ENCODE data around the gene OR4C6.
A peak's percentile ranks its signal among the peaks of the same experiment; 100 is the strongest.

OR4C6 gene

GRCh38 chr11:55697817-55698216, 35.8 kb downstream of the OR4C6 start:
- TF ChIP-seq PAX5 (IDR thresholded peaks at IDR 0.05; ENCODE audit: insufficient read depth, low read length, severe bottlenecking): no peak
- no peak for TF ChIP-seq POLR2AphosphoS5 (IDR thresholded peaks at IDR 0.05; ENCODE audit: low read depth, low read length)
- no peak for TF ChIP-seq POU2F2 (IDR thresholded peaks at IDR 0.05; ENCODE audit: low read depth, low read length)
- TF ChIP-seq TAF1 (IDR thresholded peaks at IDR 0.05; ENCODE audit: low read depth, low read length): no peak
- TF ChIP-seq POLR2A (IDR thresholded peaks at IDR 0.05; ENCODE audit: low read depth, low read length): no peak
- TF ChIP-seq SPI1 (IDR thresholded peaks at IDR 0.05; ENCODE audit: low read depth, low read length): peak; percentile 20; the same call in 1 of the 2 replicates
- FAIRE-seq: no peak
- DNase-seq (ENCODE audit: insufficient read length, low spot score): no peak

DNA sequence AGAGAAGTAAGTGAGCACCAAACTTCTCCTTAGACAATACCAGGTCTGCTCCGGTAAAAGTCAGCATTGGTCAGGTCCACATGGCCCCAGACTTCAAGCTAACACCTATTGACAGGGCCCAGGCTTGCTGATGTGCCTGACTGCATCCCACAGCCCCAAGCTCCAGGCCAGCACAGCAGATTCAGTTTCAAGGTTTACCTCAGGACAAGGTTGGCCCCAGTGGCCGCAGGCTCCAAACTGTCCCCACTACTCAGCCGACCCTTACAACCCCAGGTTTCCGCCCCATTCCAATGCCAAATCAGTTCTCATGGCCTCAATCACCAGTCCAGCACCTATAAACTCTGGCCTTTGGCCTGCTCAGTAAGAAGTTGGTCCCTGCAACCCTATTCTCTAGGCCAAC, 39.4 kb downstream of the OR4C6 start:
- TF ChIP-seq TAF1 (IDR thresholded peaks at IDR 0.05; ENCODE audit: low read depth, low read length): no peak
- no peak for TF ChIP-seq POLR2AphosphoS5 (IDR thresholded peaks at IDR 0.05; ENCODE audit: low read depth, low read length)
- no peak for TF ChIP-seq SPI1 (IDR thresholded peaks at IDR 0.05; ENCODE audit: low read depth, low read length)
- TF ChIP-seq PAX5 (IDR thresholded peaks at IDR 0.05; ENCODE audit: insufficient read depth, low read length, severe bottlenecking): no peak
- no peak for TF ChIP-seq POU2F2 (IDR thresholded peaks at IDR 0.05; ENCODE audit: low read depth, low read length)
- TF ChIP-seq POLR2A (IDR thresholded peaks at IDR 0.05; ENCODE audit: low read depth, low read length): no peak
- DNase-seq (ENCODE audit: insufficient read length, low spot score): no peak
- FAIRE-seq: no peak

- DNase-seq (ENCODE audit: insufficient read length, low spot score): no peak
- no peak for FAIRE-seq
- TF ChIP-seq POLR2AphosphoS5 (IDR thresholded peaks at IDR 0.05; ENCODE audit: low read depth, low read length): no peak
- no peak for TF ChIP-seq POU2F2 (IDR thresholded peaks at IDR 0.05; ENCODE audit: low read depth, low read length)
- no peak for TF ChIP-seq TAF1 (IDR thresholded peaks at IDR 0.05; ENCODE audit: low read depth, low read length)
These were observed 45.0 kb downstream of the OR4C6 start for GRCh38 chr11:55707029-55707428.

- DNase-seq (ENCODE audit: insufficient read length, low spot score) (no peak), FAIRE-seq (peak; percentile 70)
These were observed 53.2 kb downstream of the OR4C6 start for GRCh38 chr11:55714982-55715888.

More at GRCh38 chr11:55714982-55715888, 53.2 kb downstream of the OR4C6 start:
- TF ChIP-seq SPI1 (IDR thresholded peaks at IDR 0.05; ENCODE audit: low read depth, low read length) (no peak), TAF1 (IDR thresholded peaks at IDR 0.05; ENCODE audit: low read depth, low read length) (no peak), PAX5 (IDR thresholded peaks at IDR 0.05; ENCODE audit: insufficient read depth, low read length, severe bottlenecking) (no peak), POLR2A (IDR thresholded peaks at IDR 0.05; ENCODE audit: low read depth, low read length) (no peak), POLR2AphosphoS5 (IDR thresholded peaks at IDR 0.05; ENCODE audit: low read depth, low read length) (no peak), POU2F2 (IDR thresholded peaks at IDR 0.05; ENCODE audit: low read depth, low read length) (no peak)

Measured in GM12891 (cell line).